Measurements from ENCODE around the gene ZNF354C.

ZNF354C gene

DNA sequence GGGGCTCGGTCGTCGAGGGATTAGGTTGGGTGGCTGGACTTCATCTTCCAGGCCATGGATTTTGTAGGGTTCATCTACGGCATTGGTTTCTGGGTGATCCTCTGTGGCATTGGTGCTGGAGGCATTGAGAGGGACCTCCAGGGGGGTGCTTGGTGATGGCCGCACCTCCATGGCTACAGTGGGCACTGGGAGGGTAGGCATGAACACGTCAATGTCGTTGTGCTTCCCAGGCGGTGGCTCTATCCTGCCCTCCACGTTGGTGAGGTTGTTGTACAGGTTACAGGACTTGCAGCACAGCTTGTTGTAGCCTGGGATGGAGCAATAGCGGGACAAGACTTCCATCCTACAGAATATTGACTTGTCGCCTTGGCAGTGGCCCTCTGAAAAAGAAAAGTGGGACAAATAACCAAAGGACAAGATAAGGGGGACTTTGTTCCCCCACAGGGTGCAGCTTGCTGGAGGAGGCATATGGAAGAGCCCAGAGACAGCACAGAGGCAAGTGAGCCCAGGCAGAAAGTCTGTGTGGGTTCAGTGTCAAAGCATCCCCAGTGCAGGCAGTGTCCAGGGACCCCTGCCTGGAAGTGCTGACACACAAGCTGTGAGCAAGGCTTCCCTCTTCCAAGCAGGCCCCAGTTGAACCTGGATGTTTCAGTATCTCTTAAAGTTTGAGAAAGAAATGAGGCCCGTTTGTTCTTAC lies 53.9 kb downstream of the ZNF354C start:
- ATAC-seq = no peak
- TF ChIP-seq OSR1 (CRISPR knock-in tag; IDR thresholded peaks at IDR 0.05) (no peak), ZNF70 (CRISPR knock-in tag; IDR thresholded peaks at IDR 0.05) (no peak), ZNF565 (CRISPR knock-in tag; conservative IDR thresholded peaks at IDR 0.05; ENCODE audit: low read depth) (no peak), BACH2 (CRISPR knock-in tag; IDR thresholded peaks at IDR 0.05; ENCODE audit: borderline replicate concordance) (no peak), ZNF8 (CRISPR knock-in tag; IDR thresholded peaks at IDR 0.05) (no peak), RARB (CRISPR knock-in tag; IDR thresholded peaks at IDR 0.05) (no peak), ZFP30 (CRISPR knock-in tag; IDR thresholded peaks at IDR 0.05) (no peak), PPARA (CRISPR knock-in tag; IDR thresholded peaks at IDR 0.05; ENCODE audit: borderline replicate concordance) (no peak), TOX (CRISPR knock-in tag; IDR thresholded peaks at IDR 0.05; ENCODE audit: borderline replicate concordance) (no peak), ARNTL (CRISPR knock-in tag; IDR thresholded peaks at IDR 0.05; ENCODE audit: borderline replicate concordance, low read depth) (no peak), ZC3H10 (CRISPR knock-in tag; IDR thresholded peaks at IDR 0.05) (no peak), ISL1 (CRISPR knock-in tag; IDR thresholded peaks at IDR 0.05) (no peak), POU6F1 (CRISPR knock-in tag; IDR thresholded peaks at IDR 0.05; ENCODE audit: borderline replicate concordance, low read depth) (no peak), CSDC2 (CRISPR knock-in tag; IDR thresholded peaks at IDR 0.05) (no peak), ESRRG (CRISPR knock-in tag; IDR thresholded peaks at IDR 0.05) (no peak)

GRCh38 chr5:179114756-179115155 lies 54.6 kb downstream of the ZNF354C start:
- ATAC-seq = no peak
- TF ChIP-seq ISL1 (CRISPR knock-in tag; IDR thresholded peaks at IDR 0.05) (no peak), ZC3H10 (CRISPR knock-in tag; IDR thresholded peaks at IDR 0.05) (no peak), ZFP30 (CRISPR knock-in tag; IDR thresholded peaks at IDR 0.05) (no peak), RARB (CRISPR knock-in tag; IDR thresholded peaks at IDR 0.05) (no peak), ZFP3 (CRISPR knock-in tag; IDR thresholded peaks at IDR 0.05) (no peak), ZNF70 (CRISPR knock-in tag; IDR thresholded peaks at IDR 0.05) (no peak), CSDC2 (CRISPR knock-in tag; IDR thresholded peaks at IDR 0.05) (no peak)
- TF ChIP-seq, protein P1, sequence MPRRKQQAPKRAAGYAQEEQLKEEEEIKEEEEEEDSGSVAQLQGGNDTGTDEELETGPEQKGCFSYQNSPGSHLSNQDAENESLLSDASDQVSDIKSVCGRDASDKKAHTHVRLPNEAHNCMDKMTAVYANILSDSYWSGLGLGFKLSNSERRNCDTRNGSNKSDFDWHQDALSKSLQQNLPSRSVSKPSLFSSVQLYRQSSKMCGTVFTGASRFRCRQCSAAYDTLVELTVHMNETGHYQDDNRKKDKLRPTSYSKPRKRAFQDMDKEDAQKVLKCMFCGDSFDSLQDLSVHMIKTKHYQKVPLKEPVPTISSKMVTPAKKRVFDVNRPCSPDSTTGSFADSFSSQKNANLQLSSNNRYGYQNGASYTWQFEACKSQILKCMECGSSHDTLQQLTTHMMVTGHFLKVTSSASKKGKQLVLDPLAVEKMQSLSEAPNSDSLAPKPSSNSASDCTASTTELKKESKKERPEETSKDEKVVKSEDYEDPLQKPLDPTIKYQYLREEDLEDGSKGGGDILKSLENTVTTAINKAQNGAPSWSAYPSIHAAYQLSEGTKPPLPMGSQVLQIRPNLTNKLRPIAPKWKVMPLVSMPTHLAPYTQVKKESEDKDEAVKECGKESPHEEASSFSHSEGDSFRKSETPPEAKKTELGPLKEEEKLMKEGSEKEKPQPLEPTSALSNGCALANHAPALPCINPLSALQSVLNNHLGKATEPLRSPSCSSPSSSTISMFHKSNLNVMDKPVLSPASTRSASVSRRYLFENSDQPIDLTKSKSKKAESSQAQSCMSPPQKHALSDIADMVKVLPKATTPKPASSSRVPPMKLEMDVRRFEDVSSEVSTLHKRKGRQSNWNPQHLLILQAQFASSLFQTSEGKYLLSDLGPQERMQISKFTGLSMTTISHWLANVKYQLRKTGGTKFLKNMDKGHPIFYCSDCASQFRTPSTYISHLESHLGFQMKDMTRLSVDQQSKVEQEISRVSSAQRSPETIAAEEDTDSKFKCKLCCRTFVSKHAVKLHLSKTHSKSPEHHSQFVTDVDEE (CRISPR knock-in tag; IDR thresholded peaks at IDR 0.05) = no peak
- TF ChIP-seq, protein P2, sequence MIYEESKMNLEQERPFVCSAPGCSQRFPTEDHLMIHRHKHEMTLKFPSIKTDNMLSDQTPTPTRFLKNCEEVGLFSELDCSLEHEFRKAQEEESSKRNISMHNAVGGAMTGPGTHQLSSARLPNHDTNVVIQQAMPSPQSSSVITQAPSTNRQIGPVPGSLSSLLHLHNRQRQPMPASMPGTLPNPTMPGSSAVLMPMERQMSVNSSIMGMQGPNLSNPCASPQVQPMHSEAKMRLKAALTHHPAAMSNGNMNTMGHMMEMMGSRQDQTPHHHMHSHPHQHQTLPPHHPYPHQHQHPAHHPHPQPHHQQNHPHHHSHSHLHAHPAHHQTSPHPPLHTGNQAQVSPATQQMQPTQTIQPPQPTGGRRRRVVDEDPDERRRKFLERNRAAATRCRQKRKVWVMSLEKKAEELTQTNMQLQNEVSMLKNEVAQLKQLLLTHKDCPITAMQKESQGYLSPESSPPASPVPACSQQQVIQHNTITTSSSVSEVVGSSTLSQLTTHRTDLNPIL (CRISPR knock-in tag; IDR thresholded peaks at IDR 0.05; ENCODE audit: low read depth) = no peak

DNA sequence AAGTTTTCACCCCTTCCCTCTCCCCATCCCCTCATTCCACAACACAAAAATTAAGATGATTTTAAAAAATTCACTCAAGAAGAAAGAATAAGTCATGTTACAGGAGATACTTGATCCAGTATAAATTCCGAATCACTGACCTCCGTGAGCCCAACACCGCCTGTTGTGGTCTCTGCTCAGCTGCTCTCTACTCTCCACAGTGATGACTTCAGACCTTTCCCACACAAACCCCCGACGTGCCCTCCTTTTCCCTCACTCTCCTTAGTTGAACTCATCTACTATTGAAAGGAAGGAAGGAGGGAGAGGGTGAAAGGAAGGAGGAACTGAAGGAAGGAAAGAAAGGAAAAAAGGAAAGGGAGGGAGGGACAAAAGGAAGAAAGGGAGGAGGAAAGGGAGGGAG lies 55.1 kb downstream of the ZNF354C start:
- no peak for TF ChIP-seq TCF4 (CRISPR knock-in tag; IDR thresholded peaks at IDR 0.05; ENCODE audit: borderline replicate concordance)
- TF ChIP-seq CSDC2 (CRISPR knock-in tag; IDR thresholded peaks at IDR 0.05) = no peak
- no peak for TF ChIP-seq ESRRG (CRISPR knock-in tag; IDR thresholded peaks at IDR 0.05)
- no peak for ATAC-seq

GRCh38 chr5:179115845-179116524 lies 55.8 kb downstream of the ZNF354C start:
- ATAC-seq = no peak
- no peak for TF ChIP-seq BACH2 (CRISPR knock-in tag; IDR thresholded peaks at IDR 0.05; ENCODE audit: borderline replicate concordance)
- TF ChIP-seq, protein P2 (CRISPR knock-in tag; IDR thresholded peaks at IDR 0.05; ENCODE audit: low read depth) = no peak
- no peak for TF ChIP-seq PATZ1 (CRISPR knock-in tag; IDR thresholded peaks at IDR 0.05; ENCODE audit: borderline replicate concordance)
- no peak for TF ChIP-seq SNAI2 (CRISPR knock-in tag; IDR thresholded peaks at IDR 0.05)
- no peak for TF ChIP-seq ZFP30 (CRISPR knock-in tag; IDR thresholded peaks at IDR 0.05)
- no peak for TF ChIP-seq ZNF565 (CRISPR knock-in tag; conservative IDR thresholded peaks at IDR 0.05; ENCODE audit: low read depth)
- no peak for TF ChIP-seq ZC3H10 (CRISPR knock-in tag; IDR thresholded peaks at IDR 0.05)
- TF ChIP-seq ARNTL (CRISPR knock-in tag; IDR thresholded peaks at IDR 0.05; ENCODE audit: borderline replicate concordance, low read depth) = no peak
- no peak for TF ChIP-seq PPARA (CRISPR knock-in tag; IDR thresholded peaks at IDR 0.05; ENCODE audit: borderline replicate concordance)
- TF ChIP-seq CSRNP3 (CRISPR knock-in tag; IDR thresholded peaks at IDR 0.05) = no peak
